ENCODE results near the gene NFASC. TPM values are rescaled to one million over a fixed set of nuclear protein-coding genes. Genes with fewer than 3 reads are reported as not detected.

NFASC gene
- total RNA-seq, 1 experiment from 2014 or later = not detected

DNA sequence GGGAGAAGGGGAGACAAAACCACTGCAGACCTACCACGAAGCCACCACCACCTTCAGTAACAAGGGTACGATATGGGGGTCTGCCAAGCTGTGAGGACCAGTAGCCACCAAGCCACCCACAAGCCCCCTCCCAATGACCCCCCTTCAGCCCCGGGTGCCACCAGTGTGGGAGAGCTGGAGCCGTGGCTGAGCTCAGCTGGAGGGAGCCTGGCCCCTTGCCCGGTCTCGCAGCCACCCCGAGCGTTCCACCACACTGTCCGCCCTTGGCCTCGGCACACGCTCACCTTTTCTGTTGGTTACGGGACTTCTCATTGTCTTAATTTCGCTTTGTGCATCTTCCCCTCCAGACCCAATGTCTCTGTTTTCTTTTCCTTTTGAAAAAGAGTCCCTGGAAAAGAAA is 145.9 kb downstream of the NFASC start:
- TF ChIP-seq, protein P1, sequence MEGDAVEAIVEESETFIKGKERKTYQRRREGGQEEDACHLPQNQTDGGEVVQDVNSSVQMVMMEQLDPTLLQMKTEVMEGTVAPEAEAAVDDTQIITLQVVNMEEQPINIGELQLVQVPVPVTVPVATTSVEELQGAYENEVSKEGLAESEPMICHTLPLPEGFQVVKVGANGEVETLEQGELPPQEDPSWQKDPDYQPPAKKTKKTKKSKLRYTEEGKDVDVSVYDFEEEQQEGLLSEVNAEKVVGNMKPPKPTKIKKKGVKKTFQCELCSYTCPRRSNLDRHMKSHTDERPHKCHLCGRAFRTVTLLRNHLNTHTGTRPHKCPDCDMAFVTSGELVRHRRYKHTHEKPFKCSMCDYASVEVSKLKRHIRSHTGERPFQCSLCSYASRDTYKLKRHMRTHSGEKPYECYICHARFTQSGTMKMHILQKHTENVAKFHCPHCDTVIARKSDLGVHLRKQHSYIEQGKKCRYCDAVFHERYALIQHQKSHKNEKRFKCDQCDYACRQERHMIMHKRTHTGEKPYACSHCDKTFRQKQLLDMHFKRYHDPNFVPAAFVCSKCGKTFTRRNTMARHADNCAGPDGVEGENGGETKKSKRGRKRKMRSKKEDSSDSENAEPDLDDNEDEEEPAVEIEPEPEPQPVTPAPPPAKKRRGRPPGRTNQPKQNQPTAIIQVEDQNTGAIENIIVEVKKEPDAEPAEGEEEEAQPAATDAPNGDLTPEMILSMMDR (IDR thresholded peaks at IDR 0.05; ENCODE audit: unreplicated experiment) = no peak
- no peak overlapping the region for H3K27ac Mint-ChIP-seq (ENCODE audit: unreplicated experiment)
- no TSS peak for BruUV-seq (replicated peaks)
- H3K36me3 Mint-ChIP-seq (ENCODE audit: insufficient read depth, unreplicated experiment) = no peaks in the 10 kb centered on the region
- intact Hi-C loops (cut with micrococcal nuclease; ENCODE audit: unreplicated experiment) = no loop called here
- H3K9me3 Mint-ChIP-seq (ENCODE audit: low read depth, unreplicated experiment) = no peaks in the 10 kb centered on the region
- H3K4me3 Mint-ChIP-seq (ENCODE audit: low read depth, unreplicated experiment) = no peak overlapping the region
- DNase-seq = no peak
- CTCF ChIA-PET = interaction anchor here (0.6 kb wide), 1 partner anchor 94 kb away, joined by 3 read pairs; no protein-coding TSS in a partner anchor
- no peaks in the 10 kb centered on the region for H3K4me1 Mint-ChIP-seq (ENCODE audit: low read depth, unreplicated experiment)
- peaks cover 100% of the 10 kb centered on the region for H3K27me3 Mint-ChIP-seq (ENCODE audit: unreplicated experiment)

DNA sequence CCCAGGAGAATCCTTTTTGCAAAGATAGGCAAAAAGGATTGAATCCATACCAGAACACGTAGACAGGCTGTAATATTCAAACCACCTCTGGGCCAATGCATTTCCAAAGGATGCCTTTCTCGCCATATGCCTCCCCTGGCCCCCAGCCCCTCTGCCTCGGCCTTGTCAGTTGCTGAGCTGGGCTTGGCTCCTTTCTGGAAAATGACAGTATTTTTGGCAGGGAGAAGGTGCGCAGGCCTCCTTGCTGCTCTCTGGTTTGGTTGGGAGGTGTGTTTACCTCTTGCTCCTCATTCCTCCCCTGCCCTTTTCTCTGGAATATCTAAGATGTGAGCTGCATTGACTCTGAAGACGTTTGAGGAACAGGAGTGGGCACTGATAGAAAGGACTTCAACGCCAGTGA is 146.3 kb downstream of the NFASC start:
- Mint-ChIP-seq H3K36me3 (ENCODE audit: insufficient read depth, unreplicated experiment) (no peaks in the 10 kb centered on the region), H3K4me1 (ENCODE audit: low read depth, unreplicated experiment) (no peaks in the 10 kb centered on the region), H3K9me3 (ENCODE audit: low read depth, unreplicated experiment) (no peaks in the 10 kb centered on the region), H3K27me3 (ENCODE audit: unreplicated experiment) (peaks cover 100% of the 10 kb centered on the region), H3K27ac (ENCODE audit: unreplicated experiment) (no peak overlapping the region), H3K4me3 (ENCODE audit: low read depth, unreplicated experiment) (no peak overlapping the region)
- CTCF ChIA-PET = interaction anchor here (0.6 kb wide), 1 partner anchor 95 kb away, joined by 3 read pairs; no protein-coding TSS in a partner anchor
- DNase-seq = no peak
- BruUV-seq (replicated peaks) = no TSS peak
- TF ChIP-seq, protein P1 (IDR thresholded peaks at IDR 0.05; ENCODE audit: unreplicated experiment) = no peak
- intact Hi-C loops (cut with micrococcal nuclease; ENCODE audit: unreplicated experiment) = no loop called here

DNA sequence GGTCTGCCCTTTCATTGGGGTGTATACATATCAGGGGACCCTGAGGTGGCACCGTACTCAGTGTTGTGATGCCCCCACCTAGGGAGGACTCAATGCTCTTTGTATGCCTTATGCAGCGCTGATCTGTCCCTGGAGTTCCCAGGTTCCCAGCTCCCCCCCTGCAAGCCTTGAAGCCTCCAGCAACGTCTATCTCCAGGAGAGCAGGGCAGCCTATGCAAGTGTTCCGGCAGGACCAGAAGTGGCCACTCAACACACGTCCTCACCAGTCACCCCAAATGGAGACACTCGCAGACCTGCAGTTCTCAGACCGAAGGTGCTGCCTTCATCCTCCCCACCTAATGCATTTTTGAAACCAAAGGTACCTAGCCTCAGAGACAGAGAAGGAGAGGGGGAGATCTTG is 147.1 kb downstream of the NFASC start:
- CTCF ChIA-PET = interaction anchor here (0.6 to 0.8 kb wide), 2 partner anchors 13 to 162 kb away, joined by 3 read pairs; no protein-coding TSS in a partner anchor
- intact Hi-C loops (cut with micrococcal nuclease; ENCODE audit: unreplicated experiment) = no loop called here
- TF ChIP-seq, protein P1 (IDR thresholded peaks at IDR 0.05; ENCODE audit: unreplicated experiment) = no peak
- peaks cover 100% of the 10 kb centered on the region for H3K27me3 Mint-ChIP-seq (ENCODE audit: unreplicated experiment)
- no TSS peak for BruUV-seq (replicated peaks)
- no peak overlapping the region for H3K4me3 Mint-ChIP-seq (ENCODE audit: low read depth, unreplicated experiment)
- H3K36me3 Mint-ChIP-seq (ENCODE audit: insufficient read depth, unreplicated experiment) = no peaks in the 10 kb centered on the region
- H3K4me1 Mint-ChIP-seq (ENCODE audit: low read depth, unreplicated experiment) = no peaks in the 10 kb centered on the region
- DNase-seq = no peak
- H3K27ac Mint-ChIP-seq (ENCODE audit: unreplicated experiment) = no peak overlapping the region
- no peaks in the 10 kb centered on the region for H3K9me3 Mint-ChIP-seq (ENCODE audit: low read depth, unreplicated experiment)

DNA sequence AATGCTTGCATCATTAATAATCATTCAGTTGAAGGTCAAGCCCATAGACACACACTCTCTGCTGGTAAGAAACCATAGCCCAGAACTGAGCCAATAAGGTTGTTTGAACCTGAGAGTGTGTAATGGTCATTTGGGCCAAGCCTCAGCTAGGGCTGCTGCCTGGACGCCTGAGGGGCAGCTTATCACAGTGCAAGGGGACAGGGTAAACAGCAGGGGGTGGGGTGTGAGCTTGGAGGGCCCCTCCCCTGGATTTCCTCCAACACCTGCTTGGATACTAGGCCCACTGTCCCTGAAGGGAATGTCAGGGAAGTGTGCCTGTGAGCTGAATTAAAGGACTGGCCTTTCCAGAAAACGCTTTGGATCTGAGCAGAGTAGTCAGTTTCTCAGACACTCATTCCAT is 147.7 kb downstream of the NFASC start:
- H3K36me3 Mint-ChIP-seq (ENCODE audit: insufficient read depth, unreplicated experiment) = no peaks in the 10 kb centered on the region
- no TSS peak for BruUV-seq (replicated peaks)
- H3K4me1 Mint-ChIP-seq (ENCODE audit: low read depth, unreplicated experiment) = no peaks in the 10 kb centered on the region
- TF ChIP-seq, protein P1 (IDR thresholded peaks at IDR 0.05; ENCODE audit: unreplicated experiment) = no peak
- H3K9me3 Mint-ChIP-seq (ENCODE audit: low read depth, unreplicated experiment) = no peaks in the 10 kb centered on the region
- H3K27me3 Mint-ChIP-seq (ENCODE audit: unreplicated experiment) = peaks cover 100% of the 10 kb centered on the region
- H3K4me3 Mint-ChIP-seq (ENCODE audit: low read depth, unreplicated experiment) = no peak overlapping the region
- CTCF ChIA-PET = interaction anchor here (0.8 kb wide), 1 partner anchor 162 kb away, joined by 3 read pairs; no protein-coding TSS in a partner anchor
- no peak for DNase-seq
- H3K27ac Mint-ChIP-seq (ENCODE audit: unreplicated experiment) = no peak overlapping the region
- intact Hi-C loops (cut with micrococcal nuclease; ENCODE audit: unreplicated experiment) = no loop called here

Measured in Calu3 (cell line).